Right ventricle myocardium superior (tissue), 1 donor: ENCODE measurements around the gene MSTO1. TPM values are rescaled to one million over a fixed set of nuclear protein-coding genes. Genes with fewer than 3 reads are reported as not detected.
A peak's percentile ranks its signal among the peaks of the same experiment; 100 is the strongest.
"Not testable (repeated sequence)": the region's sequence is repeated elsewhere in the genome, so short reads cannot be mapped to it uniquely, and the experiment has no call there.

Source experiments
- ATAC-seq: fragments of 200-7000 bp; cut with Tn5 transposase; one replicate; pipeline ENCODE4 v1.9.1; 2020; ENCODE audit warnings: mild to moderate bottlenecking; ENCODE audit not compliant: poor library complexity
- DNase-seq: peaks from one replicate; pipeline ENCODE4 v3.0.0-alpha.2; 2020
- intact Hi-C: fragments of 100-400 bp; cut with DNase I; formaldehyde crosslinking; loops from one replicate; pipeline ENCODE4 v1.11.2; 2022
- total RNA-seq: library from RNA; stranded (reverse); fragmentation: NEBNext Ultra II Directional; extraction: Animal tissue kit (Norgen Biotek cat#: 25700); gene quantifications from one replicate; pipeline ENCODE4 v1.2.1, GENCODE V29; 2021
- donor health status: DM: no; HTN: yes; CAD: no; lungs with severe emphysema.

Gene MSTO1
- total RNA-seq, 1 donor from 2014 or later, result 9.7 TPM

GRCh38 chr1:155607708-155608107 is 2.3 kb upstream of the MSTO1 start:
- ATAC-seq (no peak), DNase-seq (no peak)
- intact Hi-C loops, result no loop called here

GRCh38 chr1:155608888-155609225 is 1.2 kb upstream of the MSTO1 start:
- ATAC-seq, result no peak

GRCh38 chr1:155610257-155610647 is 234 bp downstream of the MSTO1 start:
- peak; percentile 47 for ATAC-seq
- intact Hi-C loops, result not testable (repeated sequence)

More at GRCh38 chr1:155608888-155609225, 1.2 kb upstream of the MSTO1 start:
- intact Hi-C loops, result no loop called here
- DNase-seq, result no peak

GRCh38 chr1:155613226-155613625 is 3.2 kb downstream of the MSTO1 start:
- ATAC-seq, intact Hi-C loops, DNase-seq: not testable (repeated sequence)

More at GRCh38 chr1:155610257-155610647, 234 bp downstream of the MSTO1 start:
- not testable (repeated sequence) for DNase-seq

- no peak for DNase-seq
- intact Hi-C loops, result no loop called here
- ATAC-seq, result no peak
Observed at GRCh38 chr1:155622191-155622590, 12.2 kb downstream of the MSTO1 start.

GRCh38 chr1:155623357-155623756 is 13.3 kb downstream of the MSTO1 start:
- intact Hi-C loops, result no loop called here
- ATAC-seq (no peak), DNase-seq (no peak)

GRCh38 chr1:155626428-155626827 is 16.4 kb downstream of the MSTO1 start:
- intact Hi-C loops, DNase-seq, ATAC-seq: not testable (repeated sequence)

- ATAC-seq, result no peak
Observed at GRCh38 chr1:155636397-155637153, 26.6 kb downstream of the MSTO1 start.

GRCh38 chr1:155640367-155640766 is 30.3 kb downstream of the MSTO1 start:
- intact Hi-C loops, result no loop called here
- no peak for DNase-seq
- ATAC-seq, result no peak

More at GRCh38 chr1:155636397-155637153, 26.6 kb downstream of the MSTO1 start:
- intact Hi-C loops, result no loop called here
- no peak for DNase-seq

GRCh38 chr1:155642559-155643180 is 32.7 kb downstream of the MSTO1 start:
- ATAC-seq, DNase-seq, intact Hi-C loops: not testable (repeated sequence)

GRCh38 chr1:155643230-155643629 is 33.2 kb downstream of the MSTO1 start:
- DNase-seq (no peak), ATAC-seq (no peak)
- intact Hi-C loops, result no loop called here

- ATAC-seq, result no peak
Observed at GRCh38 chr1:155645034-155645598, 35.1 kb downstream of the MSTO1 start.

GRCh38 chr1:155645648-155646047 is 35.6 kb downstream of the MSTO1 start:
- intact Hi-C loops, result no loop called here
- no peak for DNase-seq
- no peak for ATAC-seq

More at GRCh38 chr1:155645034-155645598, 35.1 kb downstream of the MSTO1 start:
- intact Hi-C loops, result no loop called here
- DNase-seq, result no peak

GRCh38 chr1:155646307-155646706 is 36.3 kb downstream of the MSTO1 start:
- intact Hi-C loops, result no loop called here
- DNase-seq (peak; percentile 70), ATAC-seq (peak; percentile 53)

GRCh38 chr1:155648207-155649147 is 38.5 kb downstream of the MSTO1 start:
- ATAC-seq (peak; percentile 77), DNase-seq (no peak)
- intact Hi-C loops, result no loop called here

GRCh38 chr1:155649676-155650075 is 39.7 kb downstream of the MSTO1 start:
- DNase-seq (no peak), ATAC-seq (no peak)
- intact Hi-C loops, result no loop called here

- ATAC-seq (no peak), DNase-seq (no peak)
- intact Hi-C loops, result no loop called here
Observed at GRCh38 chr1:155650231-155650757, 40.3 kb downstream of the MSTO1 start.

- intact Hi-C loops, result no loop called here
- ATAC-seq, result no peak
Observed at GRCh38 chr1:155651861-155652661, 42.0 kb downstream of the MSTO1 start.

More at GRCh38 chr1:155651861-155652661, 42.0 kb downstream of the MSTO1 start:
- no peak for DNase-seq
